ENCODE data around the gene CPT2.

GRCh38 chr1:53174971-53175913 is 21.4 kb upstream of the CPT2 start:
- TF ChIP-seq REST (IDR thresholded peaks at IDR 0.05; ENCODE audit: low read depth, low read length) (no peak), GATA2 (CRISPR knock-in tag; IDR thresholded peaks at IDR 0.05) (no peak), YY1 (IDR thresholded peaks at IDR 0.05; ENCODE audit: low read depth) (no peak), CTCF (IDR thresholded peaks at IDR 0.05) (no peak), POLR2AphosphoS5 (IDR thresholded peaks at IDR 0.05; ENCODE audit: low read depth, low read length) (no peak), SMC3 (IDR thresholded peaks at IDR 0.05; ENCODE audit: low read depth, low read length) (no peak), JUND (IDR thresholded peaks at IDR 0.05) (no peak), MEF2A (IDR thresholded peaks at IDR 0.05; ENCODE audit: borderline replicate concordance, low read depth) (no peak), EZH2phosphoT487 (IDR thresholded peaks at IDR 0.05; ENCODE audit: borderline replicate concordance, low read depth) (no peak)

Data from SK-N-SH (cell line).